GM19193 (cell line): ENCODE measurements around the gene ARHGEF4.

Experiments
- POLR2A ChIP-seq: IDR thresholded peaks from 4 replicates; pipeline ENCODE4 v1.6.1; 2011; ENCODE audit not compliant: insufficient read depth, insufficient read length; ENCODE audit errors: extremely low read depth

Gene ARHGEF4

DNA sequence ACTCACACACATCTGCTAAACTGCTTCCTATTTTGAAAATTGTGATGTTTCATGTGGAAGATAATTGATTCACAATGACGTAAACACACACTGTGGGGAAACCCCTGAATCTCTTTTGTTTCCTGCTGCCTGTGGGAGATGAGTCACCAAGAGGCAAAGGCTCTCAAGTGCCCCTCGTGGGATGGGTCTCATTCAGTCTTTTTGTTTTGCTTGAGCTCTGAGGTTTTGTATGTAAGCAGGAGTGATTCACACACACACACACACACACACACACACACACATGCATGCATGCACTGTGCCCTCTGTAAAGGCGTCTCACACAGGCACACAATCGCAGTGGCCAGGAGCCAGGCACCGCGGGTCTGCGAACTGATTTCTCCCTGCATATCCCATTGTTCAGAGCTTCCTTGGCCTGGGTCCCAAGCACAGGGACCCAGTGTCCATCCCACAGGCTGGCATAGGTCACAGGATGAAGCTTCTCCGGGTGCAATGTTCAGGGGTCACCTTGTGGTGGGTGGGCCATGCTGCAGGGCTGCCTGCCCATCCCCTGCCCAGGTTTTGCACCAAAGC is 12.1 kb upstream of the ARHGEF4 start:
- TF ChIP-seq POLR2A, result no peak

DNA sequence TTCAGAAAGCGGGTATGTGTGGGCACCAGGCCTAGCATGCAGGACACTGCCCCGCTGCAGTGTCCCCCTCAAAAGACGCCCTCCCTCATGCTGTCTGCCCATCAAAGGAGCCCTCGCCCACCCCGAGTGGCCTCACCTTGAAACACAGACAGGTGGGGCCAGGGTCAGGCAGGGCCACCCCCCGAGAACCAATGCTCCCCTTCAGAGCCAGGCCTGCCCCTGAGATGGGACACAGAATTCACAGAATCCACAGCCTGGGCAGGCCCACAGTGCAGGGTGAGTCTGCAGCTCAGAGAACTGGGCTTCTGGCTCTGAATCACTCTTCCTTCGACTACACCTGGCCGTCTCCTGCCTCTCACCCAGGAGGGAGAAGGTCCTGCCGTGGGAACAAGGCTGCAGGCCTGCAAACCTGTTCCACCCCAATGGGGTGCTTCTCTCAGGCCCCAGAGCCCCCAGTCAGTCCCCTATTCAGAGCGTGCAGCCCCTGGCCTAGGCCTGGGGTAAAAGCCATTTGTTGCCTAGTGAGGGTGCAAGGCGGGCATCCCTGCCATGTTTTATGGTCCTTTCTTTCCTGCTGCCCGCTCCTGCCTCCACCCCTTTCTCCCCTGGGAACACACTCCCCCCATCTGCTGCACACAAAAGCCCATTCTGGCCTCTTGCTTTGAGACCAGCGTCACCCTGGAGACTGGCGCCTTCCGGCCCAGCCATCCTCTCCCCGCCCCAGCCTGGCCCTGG is 11.3 kb upstream of the ARHGEF4 start:
- no peak for TF ChIP-seq POLR2A

DNA sequence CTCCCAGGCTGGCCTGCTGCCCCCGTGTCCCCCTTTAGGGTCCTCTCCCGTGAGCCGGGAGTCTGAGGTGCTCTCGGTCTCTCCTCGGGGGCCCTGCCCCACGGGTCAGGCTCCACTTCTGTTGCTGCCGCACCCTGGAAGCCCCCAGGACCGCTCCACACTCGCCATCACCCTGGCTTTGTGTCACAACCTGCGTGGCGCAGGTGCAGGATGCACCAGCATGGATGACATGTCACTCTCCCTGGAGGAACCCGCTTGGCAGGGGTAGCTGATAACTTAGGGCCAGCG is 10.8 kb upstream of the ARHGEF4 start:
- TF ChIP-seq POLR2A, result no peak

DNA sequence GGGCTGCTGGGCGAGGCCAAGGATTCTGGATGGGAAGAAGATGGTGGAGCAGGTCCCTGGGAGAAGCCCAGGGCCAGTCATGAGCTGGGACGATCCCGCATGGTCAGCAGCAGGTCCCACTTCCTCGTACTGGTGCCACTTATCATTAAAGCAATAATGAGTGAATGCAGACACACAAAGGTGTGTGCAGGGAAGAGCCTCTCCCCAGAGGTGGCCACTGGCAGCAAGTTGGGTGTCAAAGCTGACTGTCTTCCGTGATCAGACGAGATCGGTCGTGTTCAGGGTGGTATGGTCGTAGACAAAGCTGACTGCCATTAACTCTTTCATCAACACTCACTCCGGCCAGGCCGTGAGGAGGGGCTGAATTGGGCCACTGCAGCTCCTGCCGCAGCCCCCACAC is 10.3 kb upstream of the ARHGEF4 start:
- TF ChIP-seq POLR2A, result no peak

DNA sequence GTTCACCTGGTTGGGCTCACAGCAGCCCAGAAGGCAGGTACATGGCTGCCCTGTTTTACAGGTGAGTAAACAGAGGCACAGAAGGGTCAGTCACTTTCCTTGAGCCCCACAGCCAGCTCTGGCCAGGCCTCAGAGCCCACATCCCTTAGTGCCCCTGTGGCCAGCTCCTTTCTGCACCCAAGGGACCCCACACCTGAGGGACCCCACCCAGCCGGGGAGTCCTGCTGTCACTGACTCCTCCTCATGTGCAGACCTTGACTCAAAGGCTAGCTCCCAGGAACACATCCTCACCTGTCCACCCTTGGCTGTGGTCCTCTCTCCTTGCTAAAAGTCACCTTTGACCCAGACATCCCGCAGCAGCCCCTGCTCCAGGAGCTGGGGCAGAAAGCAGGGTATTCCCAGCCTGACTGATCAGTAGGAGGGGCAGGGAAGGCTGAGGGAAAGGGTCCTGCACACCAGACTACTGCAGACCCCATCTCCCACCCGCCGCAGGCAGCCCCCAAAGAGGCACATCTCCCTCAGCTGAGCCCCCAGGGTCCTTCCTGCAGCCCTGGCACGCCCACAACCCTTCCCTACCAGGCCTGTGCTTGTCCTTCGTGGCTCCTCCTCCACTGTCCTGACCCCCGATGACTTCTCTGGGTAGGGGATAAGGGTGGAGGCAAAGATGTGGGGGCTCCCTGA is 9.8 kb upstream of the ARHGEF4 start:
- TF ChIP-seq POLR2A, result no peak

DNA sequence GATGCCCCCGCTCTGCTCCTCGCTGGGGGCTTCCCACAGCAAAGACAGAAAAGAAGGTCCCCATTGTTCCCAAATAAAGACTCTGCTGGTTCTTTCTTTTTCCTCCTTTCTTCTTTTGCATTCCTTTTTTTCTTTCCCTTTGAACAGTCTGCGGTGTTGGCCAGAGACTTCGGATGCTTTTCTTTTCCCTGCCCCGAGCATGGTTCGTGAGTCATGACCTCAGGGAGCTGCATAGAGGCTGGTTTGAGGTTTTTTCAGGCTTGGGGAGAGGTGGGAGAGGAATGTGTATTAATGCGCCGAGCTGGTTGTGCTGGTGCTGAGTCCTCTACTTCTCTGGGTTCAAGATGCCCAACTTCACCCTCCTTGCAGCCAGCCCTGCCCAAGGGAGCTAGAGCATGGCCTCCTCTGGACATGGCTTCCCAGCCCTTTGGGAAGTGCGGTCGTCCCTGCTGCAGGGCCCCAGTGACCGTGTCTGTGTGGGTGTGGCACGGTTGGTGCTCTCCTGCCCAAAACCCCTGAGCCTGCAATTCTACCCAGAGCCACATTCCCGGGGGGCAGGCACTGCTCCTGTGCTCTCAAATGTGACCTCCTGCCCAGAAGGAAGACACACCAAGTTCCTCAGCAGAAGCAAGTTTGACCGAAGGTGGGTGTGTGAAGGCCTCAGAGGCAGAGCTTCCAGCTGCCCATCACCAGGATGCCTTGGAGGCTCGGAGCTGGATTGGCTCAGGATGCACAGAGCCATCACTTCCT is 9.0 kb upstream of the ARHGEF4 start:
- no peak for TF ChIP-seq POLR2A

DNA sequence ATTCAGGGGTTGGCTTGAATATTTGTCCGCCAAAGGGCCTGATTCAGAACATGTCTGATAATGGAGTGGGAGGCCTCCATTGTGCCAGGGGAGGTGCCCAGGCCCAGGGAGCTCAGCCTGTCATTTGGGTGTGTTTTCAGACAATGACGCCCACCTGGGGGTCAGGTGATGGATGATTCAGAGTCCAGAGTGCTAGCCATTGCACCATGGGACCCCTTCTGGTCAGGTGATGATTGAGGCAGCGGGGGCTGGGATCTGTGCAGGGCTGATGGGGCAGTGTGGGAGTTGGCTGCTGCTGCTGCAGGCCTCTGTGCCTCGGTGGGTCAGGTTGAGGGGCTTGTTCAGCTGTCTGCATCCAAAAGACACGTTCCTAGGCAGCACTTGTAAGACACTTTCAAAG is 8.3 kb upstream of the ARHGEF4 start:
- no peak for TF ChIP-seq POLR2A

DNA sequence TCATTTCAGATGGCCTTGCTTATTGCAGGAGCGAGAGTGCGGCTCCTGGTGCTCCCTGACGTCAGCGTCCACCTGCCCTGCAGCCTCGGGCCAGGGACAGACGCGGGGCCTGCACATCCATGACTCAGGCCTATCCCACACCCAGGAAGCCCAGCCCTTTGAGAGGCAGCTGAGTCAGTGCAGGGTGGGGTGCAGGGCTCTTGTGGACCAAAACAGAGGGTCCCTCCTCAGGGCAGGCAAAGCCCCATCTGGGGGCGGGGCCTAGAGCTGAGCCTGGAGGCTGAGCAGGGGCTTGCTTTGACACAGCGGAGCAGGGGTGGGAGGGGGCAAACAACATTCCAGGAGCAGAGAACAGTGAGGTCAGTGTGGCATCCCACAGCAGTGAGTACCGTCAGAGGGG is 7.7 kb upstream of the ARHGEF4 start:
- no peak for TF ChIP-seq POLR2A

DNA sequence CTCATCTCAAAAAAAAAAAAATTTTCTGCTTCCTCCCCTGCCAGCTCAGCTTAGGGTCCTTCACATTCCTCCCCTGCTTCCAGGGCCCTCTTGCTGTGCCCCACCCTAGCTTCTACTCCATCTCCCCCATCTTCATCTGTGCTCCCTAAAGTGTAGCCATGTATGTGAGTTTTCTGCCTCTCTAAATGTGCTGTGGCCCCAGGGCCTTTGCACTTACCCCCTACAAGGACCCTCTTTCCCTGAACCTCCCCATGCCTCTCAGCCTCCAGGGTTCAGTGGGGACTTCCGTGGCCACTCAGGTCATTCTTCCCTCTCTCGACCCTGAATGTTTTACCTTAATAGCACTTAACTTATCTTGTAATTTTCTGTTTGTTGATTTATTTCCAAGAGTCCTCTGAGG is 6.2 kb upstream of the ARHGEF4 start:
- TF ChIP-seq POLR2A, result no peak

DNA sequence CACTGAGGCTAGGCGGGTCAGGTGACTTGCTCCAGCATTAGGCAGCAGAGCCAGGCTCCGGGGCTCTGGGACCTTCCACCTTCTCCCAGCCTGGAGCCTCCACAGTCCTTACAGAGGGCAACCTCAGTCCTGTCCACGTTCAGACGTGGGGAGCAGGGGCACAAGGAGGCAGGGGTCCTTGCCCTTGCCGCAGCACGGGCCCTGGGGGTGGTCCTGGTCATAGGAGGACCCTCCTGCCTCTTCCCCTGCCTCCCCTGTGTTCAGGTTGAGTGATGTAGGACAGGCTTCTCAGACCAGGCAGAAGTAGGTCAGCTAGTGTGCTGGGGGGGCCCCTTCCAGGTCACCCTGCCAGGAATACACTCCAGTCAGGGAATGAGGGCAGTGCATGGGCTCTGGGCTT is 5.4 kb upstream of the ARHGEF4 start:
- no peak for TF ChIP-seq POLR2A

DNA sequence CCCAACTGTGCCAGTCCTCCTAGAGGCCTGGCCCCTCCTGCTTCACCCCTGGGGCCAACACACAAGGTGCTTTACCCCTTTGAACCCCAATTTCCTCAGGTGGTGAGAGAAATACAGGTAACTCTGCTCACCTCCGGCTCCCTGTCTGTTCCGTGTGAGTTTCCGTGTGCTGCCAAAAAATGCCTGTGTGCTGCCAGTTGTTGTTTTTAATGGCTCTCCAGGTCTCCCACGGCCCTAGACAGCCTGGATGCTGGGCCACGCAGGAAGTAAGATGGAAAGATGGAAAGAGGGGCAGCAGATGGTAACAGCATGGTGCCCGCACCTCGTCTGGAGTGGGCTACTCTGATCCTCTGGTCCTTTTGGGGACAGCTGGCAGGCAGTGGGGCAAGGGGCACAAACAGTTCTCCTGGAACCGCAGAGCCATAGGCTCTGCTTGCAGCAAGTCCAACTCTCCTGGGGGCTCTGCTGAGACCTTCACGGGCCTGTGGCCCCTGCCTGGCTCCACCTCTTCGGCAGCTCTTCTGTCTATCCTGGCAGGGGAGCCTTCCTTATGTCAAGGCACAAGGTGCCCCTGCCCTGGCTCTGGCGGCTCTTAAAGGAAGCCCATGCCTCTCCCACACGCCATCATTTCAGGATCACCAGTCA is 4.3 kb upstream of the ARHGEF4 start:
- TF ChIP-seq POLR2A, result no peak

DNA sequence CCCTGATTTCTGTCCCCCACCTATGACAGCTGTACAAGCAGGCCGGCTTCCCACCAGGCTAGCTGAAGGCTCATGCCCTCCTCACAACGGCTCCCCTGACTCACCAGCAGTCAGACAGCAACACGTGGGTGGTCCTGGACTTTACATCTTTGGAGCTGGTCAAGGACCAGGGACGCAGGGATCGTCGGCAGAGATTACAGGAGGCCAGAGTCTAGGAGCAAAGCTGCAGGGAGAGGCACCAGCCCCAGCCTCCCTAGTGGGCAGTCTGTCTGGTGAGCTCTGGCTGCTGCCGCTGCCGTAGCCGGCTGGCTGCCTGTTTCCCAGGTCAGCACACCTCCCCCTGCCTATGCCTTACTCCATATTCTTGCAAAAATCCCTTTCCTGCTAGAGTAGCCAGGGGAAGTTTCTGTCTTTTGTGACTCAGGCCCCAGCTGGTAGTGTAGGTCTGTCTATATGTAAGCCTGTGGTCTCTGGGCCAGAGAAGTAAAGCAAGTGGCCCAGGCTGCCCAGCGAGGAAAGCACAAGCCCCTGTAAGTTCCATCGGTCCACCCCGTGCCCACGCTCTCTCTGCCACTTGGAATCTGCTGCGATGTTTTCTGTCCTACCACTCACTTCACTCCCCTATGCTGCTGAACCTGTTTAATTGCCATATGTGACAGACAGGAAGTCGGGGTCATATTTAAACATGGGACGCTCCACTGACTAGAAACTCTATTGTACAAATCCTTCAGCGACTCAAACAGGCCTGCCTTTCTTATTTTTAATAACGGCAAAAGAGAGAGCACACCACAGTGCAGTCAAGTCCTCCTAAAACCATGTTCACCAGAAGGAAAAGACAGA is 2.4 kb upstream of the ARHGEF4 start:
- no peak for TF ChIP-seq POLR2A

DNA sequence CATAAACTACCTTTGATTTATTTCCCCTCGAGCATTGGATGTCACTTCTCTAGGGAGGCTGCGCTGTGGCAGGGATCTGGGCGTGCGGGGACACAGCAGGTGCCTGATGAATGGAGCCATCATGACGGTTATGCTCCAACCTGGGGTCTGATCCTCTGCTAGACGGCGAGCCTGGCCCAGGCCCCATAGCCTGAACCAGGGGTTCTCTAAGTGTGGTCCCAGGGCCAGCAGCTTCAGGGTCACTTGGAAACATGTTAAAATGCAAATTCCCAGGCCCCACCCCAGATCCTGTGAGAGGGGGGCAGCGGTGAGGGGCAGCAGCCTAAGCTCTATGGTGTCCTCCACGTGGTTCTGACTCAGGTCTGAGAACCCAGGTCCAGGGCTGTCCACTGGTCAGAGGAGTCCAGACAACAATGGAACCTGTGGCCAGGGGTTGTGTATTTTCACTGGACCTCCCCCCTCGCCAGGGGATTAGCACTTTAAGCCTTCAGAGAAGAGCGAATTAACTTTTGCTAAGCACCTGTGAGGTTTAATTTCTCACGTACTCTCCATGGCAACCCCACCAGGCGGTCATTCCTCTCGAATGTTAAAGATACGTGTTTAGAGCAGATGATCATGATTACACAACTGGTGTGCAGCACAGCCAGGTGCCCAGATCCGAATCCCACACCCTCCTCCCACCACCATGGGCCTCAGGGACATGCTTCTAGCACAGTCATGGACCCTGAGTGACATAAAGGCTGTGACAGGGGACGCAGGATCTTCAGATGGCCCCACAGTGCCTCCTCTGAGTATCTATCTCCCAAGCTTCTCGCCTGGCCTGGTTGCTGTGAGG is 1.6 kb upstream of the ARHGEF4 start:
- TF ChIP-seq POLR2A, result no peak

DNA sequence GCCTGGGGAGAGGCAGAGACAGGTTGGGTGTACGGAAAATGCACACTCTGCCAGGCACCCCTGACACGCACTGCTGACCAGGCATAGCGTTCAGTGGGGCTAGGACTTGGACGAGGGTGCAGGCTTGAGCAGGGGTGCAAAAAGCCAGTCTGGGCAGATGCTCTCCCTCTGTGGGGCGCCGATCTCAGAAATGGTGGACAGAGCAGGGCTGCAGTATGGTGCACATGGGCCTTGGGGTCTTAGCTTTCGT is 1.0 kb upstream of the ARHGEF4 start:
- TF ChIP-seq POLR2A, result no peak
